TTC549 (cell line): Measurements from ENCODE around the gene TMEM255B.
"Not testable (repeated sequence)": the region's sequence is repeated elsewhere in the genome, so short reads cannot be mapped to it uniquely, and the experiment has no call there.

Source experiments
- FAIRE-seq: peaks from 2 replicates; lab custom pipeline; 2012; peaks lifted over from hg19 to GRCh38; lab: Jason Lieb, UNC

TMEM255B gene

GRCh38 chr13:113749967-113750366, 9.1 kb upstream of the TMEM255B start:
- no peak for FAIRE-seq

GRCh38 chr13:113750554-113751399, 8.2 kb upstream of the TMEM255B start:
- FAIRE-seq, result no peak

- FAIRE-seq, result no peak
These were observed 7.5 kb upstream of the TMEM255B start for GRCh38 chr13:113751491-113751890.

- FAIRE-seq, result not testable (repeated sequence)
These were observed 6.6 kb upstream of the TMEM255B start for GRCh38 chr13:113752211-113752986.

GRCh38 chr13:113753171-113753570, 5.9 kb upstream of the TMEM255B start:
- FAIRE-seq, result no peak

GRCh38 chr13:113754242-113754641, 4.8 kb upstream of the TMEM255B start:
- no peak for FAIRE-seq

- FAIRE-seq, result no peak
These were observed 4.3 kb upstream of the TMEM255B start for GRCh38 chr13:113754691-113755090.

GRCh38 chr13:113756441-113757097, 2.5 kb upstream of the TMEM255B start:
- no peak for FAIRE-seq

- FAIRE-seq, result no peak
These were observed 605 bp downstream of the TMEM255B start for GRCh38 chr13:113759525-113760137.

GRCh38 chr13:113761136-113761535, 2.1 kb downstream of the TMEM255B start:
- no peak for FAIRE-seq

- no peak for FAIRE-seq
These were observed 3.0 kb downstream of the TMEM255B start for GRCh38 chr13:113762075-113762474.

GRCh38 chr13:113762538-113762937, 3.5 kb downstream of the TMEM255B start:
- no peak for FAIRE-seq

GRCh38 chr13:113763254-113763653, 4.2 kb downstream of the TMEM255B start:
- no peak for FAIRE-seq

GRCh38 chr13:113763961-113764792, 5.2 kb downstream of the TMEM255B start:
- FAIRE-seq, result no peak

GRCh38 chr13:113764793-113765563, 6.0 kb downstream of the TMEM255B start:
- no peak for FAIRE-seq

GRCh38 chr13:113765564-113765910, 6.5 kb downstream of the TMEM255B start:
- no peak for FAIRE-seq

GRCh38 chr13:113766035-113766800, 7.2 kb downstream of the TMEM255B start:
- no peak for FAIRE-seq

GRCh38 chr13:113767366-113767765, 8.3 kb downstream of the TMEM255B start:
- no peak for FAIRE-seq

- no peak for FAIRE-seq
These were observed 9.2 kb downstream of the TMEM255B start for GRCh38 chr13:113768018-113768905.
